HepG2 (cell line): ENCODE data around the gene MACROH2A1.

Source experiments
- AHR ChIP-seq: IDR thresholded peaks from 2 replicates; pipeline ENCODE4 v1.6.1; 2018; ENCODE audit warnings: missing genetic modification reagents, missing compliant biosample characterization
- ATF3 ChIP-seq: sonication (generic); formaldehyde crosslinking; IDR thresholded peaks from 2 replicates; pipeline ENCODE4 v1.4.0; 2020; ENCODE audit warnings: missing genetic modification reagents
- ATF7 ChIP-seq, 2 experiments: fragments of 450-650 bp in 1 of 2; sonication (generic) in 1 of 2; formaldehyde crosslinking in 1 of 2; IDR thresholded peaks; 2 replicates each; pipeline versions ENCODE4 v1.4.0 to v1.6.1; 2016 to 2020; ENCODE audit warnings: antibody characterized with exemption in 1 of 2, mild to moderate bottlenecking in 1 of 2, missing genetic modification reagents in 1 of 2
- CTCF ChIP-seq: sonication (generic); formaldehyde crosslinking; IDR thresholded peaks from 2 replicates; pipeline ENCODE4 v1.5.0; 2020; ENCODE audit warnings: mild to moderate bottlenecking, missing genetic modification reagents, moderate library complexity
- ETS1 ChIP-seq: sonication (generic); formaldehyde crosslinking; IDR thresholded peaks from 2 replicates; pipeline ENCODE4 v1.4.0; 2020; ENCODE audit warnings: missing genetic modification reagents
- FOXP1 ChIP-seq, 2 experiments: fragments of 450-650 bp in 1 of 2; IDR thresholded peaks; 2 replicates each; pipeline ENCODE4 v1.6.1; 2017 to 2018; ENCODE audit warnings: antibody characterized with exemption in 1 of 2
- MXI1 ChIP-seq: IDR thresholded peaks from 3 replicates; pipeline ENCODE4 v1.6.1; 2012; ENCODE audit warnings: low read depth, low read length, inconsistent platforms, borderline replicate concordance
- SMARCC2 ChIP-seq: fragments of 450-650 bp; IDR thresholded peaks from 2 replicates; pipeline ENCODE4 v1.6.1; 2017; ENCODE audit warnings: antibody characterized with exemption, mild to moderate bottlenecking
- SRSF1 ChIP-seq: fragments of 200-400 bp; formaldehyde crosslinking; optimal IDR thresholded peaks from 2 replicates; pipeline ENCODE3; 2017; ENCODE audit warnings: mild to moderate bottlenecking, low read depth, low read length, moderate library complexity
- ZBTB49 ChIP-seq: sonication (generic); formaldehyde crosslinking; IDR thresholded peaks from 2 replicates; pipeline ENCODE4 v1.4.0; 2020; ENCODE audit warnings: missing genetic modification reagents, borderline replicate concordance
- ZNF274 ChIP-seq: sonication (generic); formaldehyde crosslinking; IDR thresholded peaks from 2 replicates; pipeline ENCODE4 v1.5.1; 2020; ENCODE audit warnings: mild to moderate bottlenecking, missing genetic modification reagents
- ZNF350 ChIP-seq: sonication (generic); formaldehyde crosslinking; IDR thresholded peaks from 2 replicates; pipeline ENCODE4 v1.4.0; 2020; ENCODE audit warnings: mild to moderate bottlenecking, low read depth, missing genetic modification reagents, borderline replicate concordance

GRCh38 chr5:135313946-135314345 is 85.1 kb downstream of the MACROH2A1 start:
- TF ChIP-seq SMARCC2 (no peak), ZNF350 (CRISPR knock-in tag) (no peak), ZBTB49 (no peak), FOXP1 (IDR thresholded peaks at IDR 0.05) (no peak), FOXP1 (CRISPR knock-in tag; IDR thresholded peaks at IDR 0.05) (no peak), ATF3 (CRISPR knock-in tag) (no peak), ETS1 (CRISPR knock-in tag) (no peak), SRSF1 (no peak), CTCF (CRISPR knock-in tag) (no peak), ZNF274 (CRISPR knock-in tag) (no peak), MXI1 (no peak), AHR (CRISPR knock-in tag) (no peak), ATF7 (IDR thresholded peaks at IDR 0.05) (no peak), ATF7 (CRISPR knock-in tag; IDR thresholded peaks at IDR 0.05) (no peak)
